GM12801 (cell line): ENCODE results near the gene PTCH1.

Experiments used
- CTCF ChIP-seq: IDR thresholded peaks from one replicate; pipeline ENCODE4 v1.5.1; 2011; ENCODE audit warnings: control low read depth; ENCODE audit not compliant: insufficient read length; ENCODE audit errors: extremely low read depth

The PTCH1 gene

GRCh38 chr9:95459851-95460517 lies 56.8 kb downstream of the PTCH1 start:
- TF ChIP-seq CTCF = no peak

GRCh38 chr9:95459178-95459577 lies 57.6 kb downstream of the PTCH1 start:
- no peak for TF ChIP-seq CTCF

- TF ChIP-seq CTCF = no peak
These were observed 58.1 kb downstream of the PTCH1 start for GRCh38 chr9:95458666-95459065.

- TF ChIP-seq CTCF = no peak
These were observed 59.0 kb downstream of the PTCH1 start for GRCh38 chr9:95457769-95458168.

- TF ChIP-seq CTCF = no peak
These were observed 61.1 kb downstream of the PTCH1 start for GRCh38 chr9:95455714-95456113.

- TF ChIP-seq CTCF = no peak
These were observed 64.6 kb downstream of the PTCH1 start for GRCh38 chr9:95452176-95452575.

- no peak for TF ChIP-seq CTCF
These were observed 65.7 kb downstream of the PTCH1 start for GRCh38 chr9:95451065-95451426.
